ENCODE results near the gene FMO5.

DNA sequence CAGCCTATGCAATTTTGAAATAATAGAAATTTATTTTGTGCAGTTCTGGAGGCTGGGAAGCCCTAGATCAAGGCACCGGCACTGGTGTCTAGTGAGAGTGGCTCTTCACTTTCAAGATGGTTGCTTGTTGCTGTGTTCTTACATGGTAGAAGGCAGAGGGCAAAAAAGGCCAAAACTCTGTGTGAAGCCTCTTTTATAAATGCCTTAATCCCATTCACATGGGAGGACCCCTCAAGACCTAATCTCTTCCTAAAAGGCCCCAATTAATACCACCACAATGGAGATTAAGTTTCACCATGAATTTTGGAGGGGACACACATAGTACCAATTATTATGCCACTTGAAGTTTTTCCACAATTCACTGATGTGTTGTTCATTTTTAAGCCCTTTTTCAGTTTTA lies 73.9 kb downstream of the FMO5 start:
- TF ChIP-seq, protein P1, sequence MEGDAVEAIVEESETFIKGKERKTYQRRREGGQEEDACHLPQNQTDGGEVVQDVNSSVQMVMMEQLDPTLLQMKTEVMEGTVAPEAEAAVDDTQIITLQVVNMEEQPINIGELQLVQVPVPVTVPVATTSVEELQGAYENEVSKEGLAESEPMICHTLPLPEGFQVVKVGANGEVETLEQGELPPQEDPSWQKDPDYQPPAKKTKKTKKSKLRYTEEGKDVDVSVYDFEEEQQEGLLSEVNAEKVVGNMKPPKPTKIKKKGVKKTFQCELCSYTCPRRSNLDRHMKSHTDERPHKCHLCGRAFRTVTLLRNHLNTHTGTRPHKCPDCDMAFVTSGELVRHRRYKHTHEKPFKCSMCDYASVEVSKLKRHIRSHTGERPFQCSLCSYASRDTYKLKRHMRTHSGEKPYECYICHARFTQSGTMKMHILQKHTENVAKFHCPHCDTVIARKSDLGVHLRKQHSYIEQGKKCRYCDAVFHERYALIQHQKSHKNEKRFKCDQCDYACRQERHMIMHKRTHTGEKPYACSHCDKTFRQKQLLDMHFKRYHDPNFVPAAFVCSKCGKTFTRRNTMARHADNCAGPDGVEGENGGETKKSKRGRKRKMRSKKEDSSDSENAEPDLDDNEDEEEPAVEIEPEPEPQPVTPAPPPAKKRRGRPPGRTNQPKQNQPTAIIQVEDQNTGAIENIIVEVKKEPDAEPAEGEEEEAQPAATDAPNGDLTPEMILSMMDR (conservative IDR thresholded peaks at IDR 0.05; ENCODE audit: low read length): no peak
- no peak for TF ChIP-seq EZH2phosphoT487 (IDR thresholded peaks at IDR 0.05; ENCODE audit: borderline replicate concordance, low read depth, low read length)
